GM19395 (cell line): ENCODE data around the gene CTNND2.

Source experiments
- ATAC-seq: cut with Tn5 transposase; IDR thresholded peaks from one replicate; pipeline ENCODE4 v1.9.1; 2021; ENCODE audit warnings: mild to moderate bottlenecking, moderate library complexity; ENCODE audit not compliant: unreplicated experiment

Gene CTNND2

GRCh38 chr5:10969684-10970180 is 934.5 kb downstream of the CTNND2 start:
- ATAC-seq, result no peak

GRCh38 chr5:10964806-10965205 is 939.4 kb downstream of the CTNND2 start:
- ATAC-seq, result no peak

- no peak for ATAC-seq
Observed at GRCh38 chr5:10958728-10959127, 945.5 kb downstream of the CTNND2 start.

GRCh38 chr5:10949856-10950630 is 954.2 kb downstream of the CTNND2 start:
- ATAC-seq, result no peak

- ATAC-seq, result no peak
Observed at GRCh38 chr5:10946050-10946449, 958.2 kb downstream of the CTNND2 start.

GRCh38 chr5:10941900-10942299 is 962.3 kb downstream of the CTNND2 start:
- no peak for ATAC-seq

- ATAC-seq, result no peak
Observed at GRCh38 chr5:10936081-10936855, 968.0 kb downstream of the CTNND2 start.

- ATAC-seq, result no peak
Observed at GRCh38 chr5:10935536-10935935, 968.7 kb downstream of the CTNND2 start.

- no peak for ATAC-seq
Observed at GRCh38 chr5:10934783-10935355, 969.4 kb downstream of the CTNND2 start.

- no peak for ATAC-seq
Observed at GRCh38 chr5:10933121-10933520, 971.1 kb downstream of the CTNND2 start.

GRCh38 chr5:10932426-10932825 is 971.8 kb downstream of the CTNND2 start:
- ATAC-seq, result no peak

GRCh38 chr5:10927608-10928007 is 976.6 kb downstream of the CTNND2 start:
- ATAC-seq, result no peak

- no peak for ATAC-seq
Observed at GRCh38 chr5:10923310-10923709, 980.9 kb downstream of the CTNND2 start.
